ENCODE data around the gene BTF3L4.

DNA sequence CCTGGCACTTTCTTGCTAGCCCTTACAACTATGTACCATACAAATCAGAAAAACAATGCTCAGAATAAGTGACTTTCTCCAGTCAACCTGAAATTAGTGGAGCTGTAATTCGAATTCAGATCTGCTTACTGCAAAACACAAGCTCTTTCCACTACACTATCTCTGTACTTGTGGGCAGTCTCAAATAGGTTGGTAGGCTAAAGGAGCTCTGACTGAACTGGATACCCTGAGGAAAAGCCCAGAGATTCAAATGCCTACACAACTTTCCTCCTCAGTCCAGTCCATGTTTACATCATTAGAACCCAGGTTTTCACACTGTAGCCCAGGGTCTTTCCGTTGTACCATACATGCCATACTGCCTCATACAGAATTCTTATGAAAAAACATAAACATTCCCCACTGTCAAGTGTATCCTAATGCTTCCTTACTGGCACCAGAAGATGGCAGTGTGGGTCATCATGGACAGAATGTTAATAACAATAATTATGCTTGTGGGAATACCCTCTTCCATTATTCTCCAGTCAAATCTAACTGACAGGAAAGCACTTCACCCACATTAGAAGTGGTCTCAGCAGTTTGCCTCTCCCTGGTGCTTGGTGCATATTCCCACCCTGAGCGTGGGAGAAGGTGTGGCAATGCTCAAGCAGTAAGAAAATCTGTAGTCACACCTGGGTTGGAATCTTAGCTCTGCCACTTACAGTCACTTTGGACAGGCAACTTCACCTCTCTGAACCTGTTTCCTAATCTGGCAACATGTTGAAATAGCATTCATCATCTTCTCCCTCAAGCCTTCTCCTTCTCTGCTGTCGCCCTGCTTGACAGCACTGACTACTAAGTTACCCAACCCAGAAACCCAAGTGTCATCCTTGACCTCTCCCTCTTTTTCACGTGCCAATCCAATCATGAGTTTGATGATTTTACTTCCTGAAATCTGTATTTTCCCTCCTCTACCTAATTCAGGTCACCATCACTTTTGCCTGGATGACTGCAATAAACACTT lies 71.4 kb downstream of the BTF3L4 start:
- TF ChIP-seq, protein P1, sequence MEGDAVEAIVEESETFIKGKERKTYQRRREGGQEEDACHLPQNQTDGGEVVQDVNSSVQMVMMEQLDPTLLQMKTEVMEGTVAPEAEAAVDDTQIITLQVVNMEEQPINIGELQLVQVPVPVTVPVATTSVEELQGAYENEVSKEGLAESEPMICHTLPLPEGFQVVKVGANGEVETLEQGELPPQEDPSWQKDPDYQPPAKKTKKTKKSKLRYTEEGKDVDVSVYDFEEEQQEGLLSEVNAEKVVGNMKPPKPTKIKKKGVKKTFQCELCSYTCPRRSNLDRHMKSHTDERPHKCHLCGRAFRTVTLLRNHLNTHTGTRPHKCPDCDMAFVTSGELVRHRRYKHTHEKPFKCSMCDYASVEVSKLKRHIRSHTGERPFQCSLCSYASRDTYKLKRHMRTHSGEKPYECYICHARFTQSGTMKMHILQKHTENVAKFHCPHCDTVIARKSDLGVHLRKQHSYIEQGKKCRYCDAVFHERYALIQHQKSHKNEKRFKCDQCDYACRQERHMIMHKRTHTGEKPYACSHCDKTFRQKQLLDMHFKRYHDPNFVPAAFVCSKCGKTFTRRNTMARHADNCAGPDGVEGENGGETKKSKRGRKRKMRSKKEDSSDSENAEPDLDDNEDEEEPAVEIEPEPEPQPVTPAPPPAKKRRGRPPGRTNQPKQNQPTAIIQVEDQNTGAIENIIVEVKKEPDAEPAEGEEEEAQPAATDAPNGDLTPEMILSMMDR (conservative IDR thresholded peaks at IDR 0.05), result peak; percentile 88
- TF ChIP-seq ZFX (IDR thresholded peaks at IDR 0.05), result no peak
